Fibroblast of the aortic adventitia (primary cell): Measurements from ENCODE around the gene INSM1. TPM values are rescaled to one million over a fixed set of nuclear protein-coding genes. Genes with fewer than 3 reads are reported as not detected.
A peak's percentile ranks its signal among the peaks of the same experiment; 100 is the strongest.

ENCODE experiments used
- DNase-seq: peaks from one replicate; pipeline ENCODE4 v3.0.0-alpha.2; 2010; ENCODE audit warnings: low read depth
- H3K4me3 ChIP-seq: 2 replicates; pipeline ENCODE4 v1.5.1; 2011; ENCODE audit warnings: low read depth, mild to moderate bottlenecking, control low read depth, low read length, moderate library complexity
- CTCF ChIP-seq: IDR thresholded peaks from 2 replicates; pipeline ENCODE4 v1.5.1; 2011; ENCODE audit warnings: mild to moderate bottlenecking, low read length, control low read depth, inconsistent platforms; ENCODE audit not compliant: insufficient read depth
- total RNA-seq: library from RNA; depleted of rRNA; stranded (reverse); fragments of >200 nt; gene quantifications from 2 replicates; pipeline ENCODE4 v1.2.3, GENCODE V29; 2012; ENCODE audit warnings: low replicate concordance

The INSM1 gene
- total RNA-seq, 1 donor, result not detected

- peak; percentile 58 for DNase-seq
- no peak overlapping the region for H3K4me3 ChIP-seq
- no peak for TF ChIP-seq CTCF
Observed at GRCh38 chr20:20410678-20411077, 42.8 kb downstream of the INSM1 start.

GRCh38 chr20:20411402-20411801 is 43.5 kb downstream of the INSM1 start:
- no peak for DNase-seq
- no peak for TF ChIP-seq CTCF
- H3K4me3 ChIP-seq, result no peak overlapping the region

GRCh38 chr20:20411836-20412235 is 43.9 kb downstream of the INSM1 start:
- no peak for TF ChIP-seq CTCF
- no peak for DNase-seq
- H3K4me3 ChIP-seq, result no peak overlapping the region

- no peak overlapping the region for H3K4me3 ChIP-seq
- no peak for TF ChIP-seq CTCF
- DNase-seq, result no peak
Observed at GRCh38 chr20:20412750-20413149, 44.8 kb downstream of the INSM1 start.

- no peak for DNase-seq
- H3K4me3 ChIP-seq, result no peak overlapping the region
- TF ChIP-seq CTCF, result no peak
Observed at GRCh38 chr20:20413810-20414281, 45.9 kb downstream of the INSM1 start.

- TF ChIP-seq CTCF, result no peak
- no peak for DNase-seq
- H3K4me3 ChIP-seq, result no peak overlapping the region
Observed at GRCh38 chr20:20414640-20415220, 46.8 kb downstream of the INSM1 start.

- H3K4me3 ChIP-seq, result no peak overlapping the region
- no peak for TF ChIP-seq CTCF
- no peak for DNase-seq
Observed at GRCh38 chr20:20415321-20415720, 47.4 kb downstream of the INSM1 start.
